Hematopoietic multipotent progenitor cell treated with erythropoietin and hydrocortisone succinate and interleukin-3 and kit ligand, for 17 days (in vitro differentiated cells): ENCODE results near the gene ATG4C.

Experiments used
- DNase-seq: peaks from one replicate; pipeline ENCODE4 v3.0.0-alpha.2; 2015; ENCODE audit warnings: low spot score

ATG4C gene

GRCh38 chr1:62904856-62905225 lies 120.9 kb downstream of the ATG4C start:
- DNase-seq: no peak

GRCh38 chr1:62905309-62905708 lies 121.4 kb downstream of the ATG4C start:
- DNase-seq: no peak

DNA sequence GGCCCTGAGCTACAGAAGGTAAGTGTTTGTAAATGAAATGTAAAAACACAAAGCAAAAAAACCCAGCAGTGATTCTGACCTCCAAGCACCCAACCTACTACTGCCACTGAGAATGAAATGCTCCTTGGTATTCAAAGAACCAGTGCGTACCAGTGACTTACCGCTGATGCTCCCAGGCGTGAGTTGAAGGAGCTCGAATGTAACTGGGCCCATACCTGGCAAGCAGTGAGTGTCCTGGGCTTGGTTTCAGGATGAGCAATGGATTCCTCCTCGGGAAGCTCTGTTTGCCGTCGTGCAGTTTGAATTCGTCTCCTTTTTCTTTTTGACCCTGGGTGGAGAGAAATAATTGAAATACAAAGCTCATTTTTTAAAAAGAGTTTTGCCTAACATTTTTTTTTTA lies 121.9 kb downstream of the ATG4C start:
- no peak for DNase-seq

DNA sequence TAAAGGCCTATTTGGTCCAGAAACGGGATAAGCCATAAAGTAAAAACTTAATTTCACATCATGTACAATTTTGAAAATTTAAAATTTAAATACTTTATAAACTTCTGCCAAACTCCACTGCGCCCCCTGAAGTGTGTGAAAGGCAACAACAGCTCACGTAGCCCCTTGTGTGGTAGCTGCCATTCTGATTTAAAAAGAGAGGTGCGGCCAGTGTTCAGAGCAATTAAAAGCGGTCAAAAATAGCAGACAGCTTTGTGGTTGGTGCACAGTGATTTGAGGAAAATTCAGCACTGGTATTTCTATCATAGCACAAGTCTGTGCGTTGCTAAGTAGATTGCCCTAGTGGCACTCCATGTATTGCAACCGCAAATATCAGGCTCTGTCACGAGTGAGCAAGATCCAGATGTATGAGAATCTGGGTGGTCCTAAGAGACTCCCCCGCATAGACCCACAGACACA lies 122.5 kb downstream of the ATG4C start:
- DNase-seq: no peak

GRCh38 chr1:62908168-62908695 lies 124.3 kb downstream of the ATG4C start:
- no peak for DNase-seq

- DNase-seq: no peak
Observed at GRCh38 chr1:62912028-62912638, 128.2 kb downstream of the ATG4C start.
